Measurements from ENCODE around the gene GMPR.

The GMPR gene

DNA sequence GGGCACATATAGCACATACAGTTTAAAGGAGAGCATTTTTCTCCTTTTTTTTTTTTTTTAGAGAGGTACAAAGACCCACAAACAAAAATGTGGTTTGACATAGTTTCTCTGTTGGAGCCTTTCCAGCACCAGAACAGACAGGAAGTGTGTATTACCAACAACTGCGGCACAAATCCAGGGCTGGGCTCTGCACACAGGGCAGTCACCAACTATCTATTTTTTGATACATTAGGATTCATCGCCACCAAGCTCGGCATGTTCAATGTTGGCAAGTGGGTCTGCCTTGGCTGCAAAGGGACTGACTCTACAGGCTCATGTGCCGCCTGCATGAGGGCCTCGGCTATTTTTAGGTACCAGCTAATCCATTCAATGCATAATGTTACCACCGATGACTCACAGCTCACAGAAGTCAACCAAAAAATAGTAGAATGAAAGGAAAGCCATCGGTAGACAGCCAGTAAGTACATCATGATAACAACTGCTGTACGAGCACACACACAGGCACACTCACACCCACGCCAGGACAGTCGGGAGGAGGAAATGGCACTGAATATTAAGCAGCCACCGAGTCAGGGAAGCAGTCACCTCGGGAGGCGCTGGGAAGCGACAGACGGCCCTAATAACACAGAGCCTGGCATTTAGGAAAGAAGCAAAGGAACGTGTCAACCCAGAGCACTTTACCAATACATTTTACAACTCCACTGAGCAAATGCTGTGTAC, 81.6 kb downstream of the GMPR start:
- H3K27me3 ChIP-seq (ENCODE audit: control insufficient read depth, insufficient read depth, low read length): no peaks in the 10 kb centered on the region
- no peak overlapping the region for H3K27ac ChIP-seq (ENCODE audit: low read depth, low read length)
- no peaks in the 10 kb centered on the region for H3K9me3 ChIP-seq (ENCODE audit: control insufficient read depth, insufficient read depth, low read depth, low read length)
- peak overlapping the region; percentile 1; the same call in 1 of the 2 replicates for H3K4me3 ChIP-seq (ENCODE audit: low read depth, low read length)
- H3K4me1 ChIP-seq (ENCODE audit: control insufficient read depth, insufficient read depth, low read length): peaks cover 50% of the 10 kb centered on the region
- peak overlapping the region; percentile 0 for H3K9ac ChIP-seq (ENCODE audit: low read length)
- no peaks in the 10 kb centered on the region for H3K36me3 ChIP-seq (ENCODE audit: control insufficient read depth, insufficient read depth, low read length)

DNA sequence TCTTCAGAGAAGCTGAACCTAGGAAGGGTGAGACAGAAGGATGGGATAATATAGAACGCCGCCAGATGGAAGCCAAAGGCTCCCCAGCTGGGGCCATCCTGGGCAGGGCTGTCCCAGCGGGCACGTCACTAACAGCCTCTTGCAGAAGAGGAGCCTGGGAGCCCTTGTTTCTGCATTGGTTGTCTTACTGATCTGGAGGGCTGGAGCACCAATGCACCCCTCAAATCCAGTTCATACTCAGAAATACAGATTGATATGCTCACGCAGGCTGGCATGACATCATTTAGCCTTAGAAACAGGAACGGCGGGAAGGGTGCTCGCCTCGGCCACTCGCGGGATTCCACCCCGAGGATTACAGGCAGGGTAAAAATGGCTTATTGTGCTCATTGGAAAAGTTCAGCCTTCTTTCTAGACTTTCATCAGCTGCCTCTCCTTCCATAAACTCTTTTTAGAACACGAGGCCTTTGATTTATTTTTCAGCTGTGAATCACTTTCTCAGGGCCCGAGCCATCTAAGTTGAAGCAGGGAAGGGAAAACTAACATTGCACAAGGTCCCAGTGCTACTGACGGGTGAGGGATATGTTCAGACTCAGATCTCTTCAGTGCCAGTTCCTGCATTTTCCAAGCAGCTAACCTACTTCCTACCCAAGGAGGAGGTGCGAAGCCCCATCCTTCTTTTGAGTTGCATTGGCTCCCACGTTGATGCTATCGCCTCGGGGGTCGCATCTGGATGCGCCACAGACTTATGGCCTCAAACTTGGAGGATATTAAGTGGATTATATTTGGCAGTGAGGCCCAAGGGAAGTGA, 82.3 kb downstream of the GMPR start:
- Histone ChIP-seq H3K4me1 (ENCODE audit: control insufficient read depth, insufficient read depth, low read length) (peaks cover 50% of the 10 kb centered on the region), H3K27ac (ENCODE audit: low read depth, low read length) (no peak overlapping the region), H3K9ac (ENCODE audit: low read length) (peak overlapping the region; percentile 0), H3K9me3 (ENCODE audit: control insufficient read depth, insufficient read depth, low read depth, low read length) (no peaks in the 10 kb centered on the region), H3K4me3 (ENCODE audit: low read depth, low read length) (peak overlapping the region; percentile 1; the same call in 1 of the 2 replicates), H3K36me3 (ENCODE audit: control insufficient read depth, insufficient read depth, low read length) (no peaks in the 10 kb centered on the region), H3K27me3 (ENCODE audit: control insufficient read depth, insufficient read depth, low read length) (no peaks in the 10 kb centered on the region)

DNA sequence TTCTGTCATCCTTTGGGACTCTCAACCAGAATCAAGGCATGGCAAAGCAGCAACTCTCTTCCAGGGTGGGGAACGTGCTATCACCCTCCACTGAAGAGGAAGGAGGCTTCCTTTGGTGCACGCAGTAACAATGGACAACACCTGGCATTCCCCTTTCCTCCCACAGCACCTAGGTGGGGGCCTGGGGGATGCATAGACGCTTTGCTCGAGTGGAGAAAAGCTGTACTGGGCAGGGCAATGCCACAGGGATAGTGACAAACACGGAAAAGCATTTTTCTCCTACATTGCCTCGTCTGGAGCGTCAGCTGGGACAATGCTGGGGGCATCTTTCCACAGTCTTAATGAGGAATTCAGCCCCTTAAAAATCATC, 82.9 kb downstream of the GMPR start:
- Histone ChIP-seq H3K27me3 (ENCODE audit: control insufficient read depth, insufficient read depth, low read length) (no peaks in the 10 kb centered on the region), H3K9me3 (ENCODE audit: control insufficient read depth, insufficient read depth, low read depth, low read length) (0 out of 2 replicates have a peak, but pooled peaks cover 3% of the 10 kb centered on the region), H3K4me3 (ENCODE audit: low read depth, low read length) (no peak overlapping the region), H3K36me3 (ENCODE audit: control insufficient read depth, insufficient read depth, low read length) (no peaks in the 10 kb centered on the region), H3K27ac (ENCODE audit: low read depth, low read length) (no peak overlapping the region), H3K4me1 (ENCODE audit: control insufficient read depth, insufficient read depth, low read length) (peaks cover 50% of the 10 kb centered on the region), H3K9ac (ENCODE audit: low read length) (no peak overlapping the region)

DNA sequence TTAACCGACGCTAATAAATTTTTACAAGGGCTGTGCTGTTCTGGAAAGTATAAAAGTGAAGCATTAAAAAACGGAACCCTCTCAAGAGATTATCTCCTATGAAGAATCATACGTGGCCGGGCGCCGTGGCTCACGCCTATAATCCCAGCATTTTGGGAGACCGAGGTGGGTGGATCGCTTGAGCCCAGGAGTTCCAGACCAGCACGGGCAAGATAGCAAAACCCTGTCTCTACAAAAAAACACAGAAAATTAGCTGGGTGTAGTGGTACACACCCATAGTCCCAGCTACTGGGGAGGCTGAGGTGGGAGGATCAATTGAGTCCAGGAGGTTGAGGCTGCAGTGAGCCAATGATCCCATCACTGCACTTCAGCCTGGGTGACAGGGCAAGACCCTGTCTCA, 83.4 kb downstream of the GMPR start:
- Histone ChIP-seq H3K4me3 (ENCODE audit: low read depth, low read length) (no peak overlapping the region), H3K4me1 (ENCODE audit: control insufficient read depth, insufficient read depth, low read length) (peaks cover 49% of the 10 kb centered on the region), H3K9ac (ENCODE audit: low read length) (no peak overlapping the region), H3K27ac (ENCODE audit: low read depth, low read length) (no peak overlapping the region), H3K36me3 (ENCODE audit: control insufficient read depth, insufficient read depth, low read length) (no peaks in the 10 kb centered on the region), H3K27me3 (ENCODE audit: control insufficient read depth, insufficient read depth, low read length) (no peaks in the 10 kb centered on the region), H3K9me3 (ENCODE audit: control insufficient read depth, insufficient read depth, low read depth, low read length) (0 out of 2 replicates have a peak, but pooled peaks cover 3% of the 10 kb centered on the region)

DNA sequence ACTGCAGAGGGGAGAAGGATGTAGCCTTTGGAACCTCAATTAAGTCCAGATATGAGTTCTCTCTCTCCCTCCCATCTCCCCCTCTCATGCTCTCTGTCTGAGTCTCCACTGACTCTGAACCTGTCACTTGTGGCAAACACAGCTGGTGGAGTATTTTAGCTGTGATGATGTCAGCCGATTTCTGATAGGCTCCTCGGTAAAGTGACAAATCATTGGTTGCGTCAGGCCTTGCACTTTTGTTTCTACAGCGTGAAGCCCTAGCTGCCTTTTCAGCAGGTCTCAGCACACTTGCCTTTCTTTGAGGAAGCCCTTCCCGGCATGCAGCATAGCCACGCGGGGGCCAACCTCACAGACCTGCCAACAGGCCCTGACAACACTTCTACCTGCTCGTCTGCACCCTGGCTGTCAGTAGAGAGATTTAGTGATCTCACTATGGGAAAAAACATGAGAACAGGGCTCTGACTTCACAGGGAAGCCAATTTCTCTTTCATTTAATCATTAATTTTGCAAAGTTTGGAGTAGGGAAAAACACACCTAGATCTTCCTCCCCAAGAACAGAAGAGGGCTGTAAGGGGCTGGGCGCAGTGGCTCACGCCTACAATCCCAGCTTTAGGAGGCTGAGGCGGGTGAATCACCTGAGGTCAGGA, 84.4 kb downstream of the GMPR start:
- Histone ChIP-seq H3K4me3 (ENCODE audit: low read depth, low read length) (no peak overlapping the region), H3K36me3 (ENCODE audit: control insufficient read depth, insufficient read depth, low read length) (no peaks in the 10 kb centered on the region), H3K4me1 (ENCODE audit: control insufficient read depth, insufficient read depth, low read length) (peaks cover 46% of the 10 kb centered on the region), H3K9ac (ENCODE audit: low read length) (no peak overlapping the region), H3K9me3 (ENCODE audit: control insufficient read depth, insufficient read depth, low read depth, low read length) (0 out of 2 replicates have a peak, but pooled peaks cover 3% of the 10 kb centered on the region), H3K27me3 (ENCODE audit: control insufficient read depth, insufficient read depth, low read length) (no peaks in the 10 kb centered on the region), H3K27ac (ENCODE audit: low read depth, low read length) (no peak overlapping the region)

DNA sequence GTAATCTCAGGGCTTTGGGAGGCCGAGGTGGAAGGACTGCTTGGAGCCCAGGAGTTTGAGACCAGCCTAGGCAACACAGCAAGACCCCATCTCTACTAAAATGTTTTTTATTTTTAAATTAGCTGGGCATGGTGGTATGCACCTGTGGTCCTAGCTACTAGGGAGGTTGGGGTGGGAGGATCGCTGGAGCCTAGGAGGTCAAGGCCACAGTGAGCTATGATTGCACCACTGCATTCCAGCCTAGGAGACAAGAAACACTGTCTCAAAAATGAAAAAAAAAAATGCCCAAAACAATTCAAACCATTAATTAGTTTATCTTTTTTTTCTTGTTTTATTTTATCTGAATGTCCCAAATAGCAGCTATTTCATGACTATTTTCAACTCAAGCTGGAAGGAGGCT, 85.8 kb downstream of the GMPR start:
- no peaks in the 10 kb centered on the region for H3K36me3 ChIP-seq (ENCODE audit: control insufficient read depth, insufficient read depth, low read length)
- no peak overlapping the region for H3K4me3 ChIP-seq (ENCODE audit: low read depth, low read length)
- H3K27me3 ChIP-seq (ENCODE audit: control insufficient read depth, insufficient read depth, low read length): no peaks in the 10 kb centered on the region
- no peak overlapping the region for H3K27ac ChIP-seq (ENCODE audit: low read depth, low read length)
- H3K9ac ChIP-seq (ENCODE audit: low read length): no peak overlapping the region
- H3K4me1 ChIP-seq (ENCODE audit: control insufficient read depth, insufficient read depth, low read length): peaks cover 46% of the 10 kb centered on the region
- 0 out of 2 replicates have a peak, but pooled peaks cover 3% of the 10 kb centered on the region for H3K9me3 ChIP-seq (ENCODE audit: control insufficient read depth, insufficient read depth, low read depth, low read length)

DNA sequence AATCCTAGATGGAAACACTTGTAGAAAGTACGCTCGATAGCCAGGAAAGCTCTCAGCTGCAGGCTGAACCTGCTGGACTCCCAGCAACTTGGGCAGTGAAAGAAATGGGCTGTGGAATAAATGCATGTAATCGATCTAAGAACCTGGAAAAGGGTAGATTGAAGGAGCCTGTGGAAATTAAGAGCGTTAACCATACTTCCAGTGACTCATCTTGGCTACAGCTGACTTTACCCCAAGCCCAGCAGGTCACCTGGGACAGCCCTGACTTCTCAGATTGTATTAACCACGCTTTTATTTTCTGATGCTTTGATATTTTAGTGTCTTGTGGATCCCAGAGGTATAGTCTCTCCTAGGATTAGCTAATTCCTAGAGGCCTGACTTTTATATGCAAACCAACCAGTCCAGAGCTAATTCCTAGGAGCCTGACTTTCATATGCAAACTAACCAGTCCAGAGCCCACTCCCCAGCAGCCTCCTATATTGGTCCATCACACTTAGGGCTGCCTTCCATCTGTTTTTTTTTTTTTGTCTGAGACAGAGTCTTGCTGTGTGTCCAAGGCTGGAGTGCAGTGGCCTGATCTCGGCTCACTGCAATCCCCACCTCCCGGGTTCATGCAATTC, 86.3 kb downstream of the GMPR start:
- Histone ChIP-seq H3K9ac (ENCODE audit: low read length) (no peak overlapping the region), H3K4me1 (ENCODE audit: control insufficient read depth, insufficient read depth, low read length) (peaks cover 42% of the 10 kb centered on the region), H3K36me3 (ENCODE audit: control insufficient read depth, insufficient read depth, low read length) (no peaks in the 10 kb centered on the region), H3K27ac (ENCODE audit: low read depth, low read length) (no peak overlapping the region), H3K4me3 (ENCODE audit: low read depth, low read length) (no peak overlapping the region), H3K9me3 (ENCODE audit: control insufficient read depth, insufficient read depth, low read depth, low read length) (0 out of 2 replicates have a peak, but pooled peaks cover 3% of the 10 kb centered on the region), H3K27me3 (ENCODE audit: control insufficient read depth, insufficient read depth, low read length) (no peaks in the 10 kb centered on the region)

DNA sequence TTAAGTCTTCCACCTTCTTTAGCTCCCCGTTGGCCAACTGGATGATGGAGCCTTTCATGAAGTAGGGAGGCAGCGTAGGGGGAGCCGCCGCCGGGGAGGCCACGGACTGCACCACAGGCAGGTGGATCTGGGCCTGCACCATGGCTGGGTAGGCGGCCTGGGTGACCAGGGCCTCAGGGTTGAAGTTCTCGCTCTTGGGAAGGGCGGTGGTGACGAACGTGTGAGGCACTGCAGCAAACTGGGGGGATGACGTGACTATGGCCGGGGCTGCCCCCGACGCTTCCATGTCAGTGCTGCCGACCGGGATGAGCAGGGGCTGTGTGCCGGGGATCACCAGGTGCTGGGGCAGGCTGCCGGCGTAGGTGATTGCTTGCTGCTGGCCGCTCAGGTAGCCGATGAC, 88.1 kb downstream of the GMPR start:
- H3K36me3 ChIP-seq (ENCODE audit: control insufficient read depth, insufficient read depth, low read length): no peaks in the 10 kb centered on the region
- H3K27me3 ChIP-seq (ENCODE audit: control insufficient read depth, insufficient read depth, low read length): no peaks in the 10 kb centered on the region
- H3K27ac ChIP-seq (ENCODE audit: low read depth, low read length): no peak overlapping the region
- no peak overlapping the region for H3K4me3 ChIP-seq (ENCODE audit: low read depth, low read length)
- H3K9me3 ChIP-seq (ENCODE audit: control insufficient read depth, insufficient read depth, low read depth, low read length): 0 out of 2 replicates have a peak, but pooled peaks cover 3% of the 10 kb centered on the region
- H3K9ac ChIP-seq (ENCODE audit: low read length): no peak overlapping the region
- H3K4me1 ChIP-seq (ENCODE audit: control insufficient read depth, insufficient read depth, low read length): peaks cover 29% of the 10 kb centered on the region

DNA sequence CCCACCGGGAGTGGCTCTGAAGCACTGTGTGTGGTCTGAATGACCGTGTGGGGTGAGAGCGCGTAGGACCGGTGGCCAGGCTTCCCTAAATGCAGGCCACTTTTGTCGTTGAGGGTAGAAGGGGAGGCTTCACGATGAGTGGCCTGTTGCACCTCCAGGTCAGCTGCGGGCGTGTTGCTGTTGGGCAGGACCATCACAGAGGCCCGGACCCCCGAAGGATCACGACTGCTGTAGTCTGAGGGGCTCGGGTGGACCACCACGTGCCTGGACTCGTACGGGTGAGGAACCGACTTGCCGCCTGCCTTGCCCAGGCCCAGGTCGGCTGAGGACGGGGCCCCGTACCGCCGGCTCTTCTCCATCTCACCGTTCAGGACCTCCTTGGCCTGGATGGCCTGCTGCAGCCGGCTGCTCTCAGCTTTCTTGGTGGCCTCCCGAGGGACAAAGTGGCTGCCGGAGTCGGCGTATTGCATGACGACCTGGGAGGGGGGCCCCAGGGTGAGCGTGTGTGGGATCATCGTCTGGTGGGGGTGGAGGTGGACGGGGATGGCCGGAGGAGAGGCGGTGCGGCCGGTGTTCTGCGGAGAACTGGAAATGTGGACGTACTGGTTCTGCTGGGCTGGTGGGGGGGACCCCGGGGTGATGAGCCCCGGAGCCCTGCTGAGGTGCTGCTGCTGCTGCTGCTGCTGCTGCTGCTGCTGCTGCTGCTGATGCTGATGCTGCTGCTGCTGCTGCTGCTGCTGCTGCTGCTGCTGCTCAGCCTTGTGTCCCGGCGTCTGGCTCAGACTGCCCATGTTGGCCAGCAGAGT, 88.8 kb downstream of the GMPR start:
- H3K9ac ChIP-seq (ENCODE audit: low read length): no peak overlapping the region
- H3K9me3 ChIP-seq (ENCODE audit: control insufficient read depth, insufficient read depth, low read depth, low read length): 0 out of 2 replicates have a peak, but pooled peaks cover 3% of the 10 kb centered on the region
- peaks cover 31% of the 10 kb centered on the region for H3K4me1 ChIP-seq (ENCODE audit: control insufficient read depth, insufficient read depth, low read length)
- H3K4me3 ChIP-seq (ENCODE audit: low read depth, low read length): no peak overlapping the region
- no peaks in the 10 kb centered on the region for H3K36me3 ChIP-seq (ENCODE audit: control insufficient read depth, insufficient read depth, low read length)
- no peaks in the 10 kb centered on the region for H3K27me3 ChIP-seq (ENCODE audit: control insufficient read depth, insufficient read depth, low read length)
- no peak overlapping the region for H3K27ac ChIP-seq (ENCODE audit: low read depth, low read length)

DNA sequence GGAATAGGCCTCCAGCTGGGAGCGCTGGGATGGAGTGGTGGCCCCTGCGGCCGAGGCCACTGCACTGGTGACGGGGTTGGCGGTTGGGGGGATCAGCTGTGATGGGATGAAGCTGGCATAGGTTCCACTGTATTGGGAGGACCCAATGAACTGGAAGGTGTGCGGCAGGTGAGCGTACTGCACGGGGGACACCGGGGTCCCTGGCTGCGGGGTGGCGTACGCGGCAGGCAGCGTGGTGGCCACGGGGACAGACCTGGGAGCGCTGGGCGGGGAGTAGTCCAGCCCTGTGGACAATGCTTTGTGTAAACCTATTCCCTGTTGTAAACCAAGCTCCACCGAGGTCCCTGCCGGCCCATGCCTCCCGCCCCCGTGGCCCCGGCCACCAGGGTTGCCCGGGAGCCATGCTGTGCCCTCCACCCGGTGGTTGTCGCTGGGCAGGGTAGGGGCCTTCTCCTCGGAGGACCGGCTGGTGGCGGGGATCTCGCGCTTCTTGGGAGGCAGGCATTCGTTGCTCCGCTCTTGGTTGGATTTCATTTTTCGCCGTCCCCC, 89.5 kb downstream of the GMPR start:
- Histone ChIP-seq H3K9ac (ENCODE audit: low read length) (no peak overlapping the region), H3K27me3 (ENCODE audit: control insufficient read depth, insufficient read depth, low read length) (no peaks in the 10 kb centered on the region), H3K9me3 (ENCODE audit: control insufficient read depth, insufficient read depth, low read depth, low read length) (0 out of 2 replicates have a peak, but pooled peaks cover 3% of the 10 kb centered on the region), H3K36me3 (ENCODE audit: control insufficient read depth, insufficient read depth, low read length) (no peaks in the 10 kb centered on the region), H3K27ac (ENCODE audit: low read depth, low read length) (no peak overlapping the region), H3K4me1 (ENCODE audit: control insufficient read depth, insufficient read depth, low read length) (peaks cover 26% of the 10 kb centered on the region), H3K4me3 (ENCODE audit: low read depth, low read length) (no peak overlapping the region)
